Anterior cingulate cortex (tissue), 58 donors: Measurements from ENCODE around the gene FYCO1.

ENCODE experiments used
- DNase-seq, 58 donors: peaks; one replicate each; lab custom pipeline; 2025; lab: John Stamatoyannopoulos, UW

Gene FYCO1

DNA sequence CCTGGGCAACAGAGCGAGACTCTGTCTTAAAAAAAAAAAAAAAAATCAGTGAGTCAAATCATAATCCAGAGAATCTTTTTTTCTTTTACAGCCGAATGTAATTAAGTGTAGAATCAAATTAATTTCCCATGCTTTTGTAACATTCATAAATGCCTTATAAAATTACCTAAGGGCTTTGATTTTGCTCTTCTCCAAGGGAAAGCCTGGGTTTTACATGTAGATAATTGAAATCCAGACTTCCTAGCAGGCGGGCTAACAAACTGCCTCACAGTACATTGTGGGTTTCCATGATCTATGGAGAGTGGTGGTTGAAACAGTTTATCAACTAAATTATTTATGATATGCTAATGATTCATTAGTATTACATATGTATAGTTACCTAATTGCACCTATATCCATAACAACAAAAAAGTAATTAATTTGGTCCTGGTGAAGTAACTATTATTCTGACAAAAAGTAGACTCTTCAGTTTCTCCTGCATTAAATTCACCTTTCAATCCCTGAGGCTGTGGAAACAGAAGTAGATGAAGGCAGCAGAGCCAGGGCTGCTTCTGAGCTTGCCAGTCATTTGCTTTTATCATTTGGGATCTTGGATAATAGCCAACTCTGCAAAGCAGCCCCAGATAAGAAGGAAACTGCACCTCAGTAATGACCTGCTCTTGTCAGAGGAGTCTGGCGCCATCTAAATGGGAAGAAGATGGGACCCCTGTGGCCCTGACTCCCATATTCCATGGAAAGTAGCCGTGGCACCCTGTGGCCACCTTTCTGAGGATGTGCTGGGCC lies 99.7 kb downstream of the FYCO1 start:
- no peak for DNase-seq

DNA sequence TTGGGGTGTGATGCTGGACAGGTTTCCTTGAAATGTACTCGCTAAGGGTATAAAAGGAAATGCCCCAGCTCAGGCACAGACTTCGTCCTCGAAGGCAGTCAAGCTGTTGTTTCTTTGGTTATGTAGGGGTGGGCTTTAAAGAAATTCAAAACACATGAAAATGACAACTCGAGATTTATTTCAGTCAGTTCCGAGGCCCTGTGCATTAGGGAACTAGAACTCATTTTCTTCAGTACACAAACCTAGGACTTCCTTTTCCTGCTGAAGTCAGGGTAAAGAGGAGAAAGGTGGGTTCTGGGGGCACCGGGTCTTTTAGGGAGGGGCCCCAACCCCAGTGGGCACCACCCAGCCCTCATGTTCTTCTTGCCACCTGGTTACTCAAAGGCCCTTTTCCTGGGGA lies 101.6 kb downstream of the FYCO1 start:
- DNase-seq: no peak

DNA sequence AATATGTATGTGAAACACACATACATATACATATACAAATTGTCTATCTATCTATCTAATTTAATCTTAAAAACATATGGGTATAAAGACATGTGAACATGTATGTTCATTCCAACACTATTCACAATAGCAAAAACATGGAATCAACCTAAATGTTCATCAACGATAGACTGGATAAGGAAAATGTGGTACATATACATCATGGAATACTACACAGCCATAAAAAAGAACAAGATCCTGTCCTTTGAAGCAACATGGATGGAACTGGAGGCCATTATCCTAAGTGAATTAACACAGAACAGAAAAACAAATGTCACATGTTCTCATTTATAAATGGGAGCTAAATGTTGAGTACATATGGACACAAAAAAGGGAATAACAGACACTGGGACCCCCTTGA lies 103.5 kb downstream of the FYCO1 start:
- no peak for DNase-seq

DNA sequence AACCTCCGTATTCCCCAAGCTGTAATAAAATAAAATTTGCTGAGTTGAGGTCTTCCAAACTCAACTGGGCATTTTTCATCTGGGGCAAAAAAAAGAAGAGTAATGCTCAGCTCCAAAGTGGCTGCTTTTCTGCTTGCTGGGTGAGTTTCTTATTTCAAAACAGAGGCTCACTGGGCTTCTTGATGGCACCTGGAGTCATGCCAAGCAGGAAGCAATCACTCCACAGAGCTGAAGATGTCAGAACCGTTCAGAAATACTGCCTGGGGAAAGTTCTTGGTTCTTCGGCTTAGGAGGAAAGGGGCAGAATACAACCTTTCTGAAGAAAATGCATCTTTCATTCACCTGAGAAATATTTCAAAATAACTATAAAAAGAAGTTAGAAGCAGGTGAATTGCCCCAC lies 105.2 kb downstream of the FYCO1 start:
- DNase-seq: no peak

DNA sequence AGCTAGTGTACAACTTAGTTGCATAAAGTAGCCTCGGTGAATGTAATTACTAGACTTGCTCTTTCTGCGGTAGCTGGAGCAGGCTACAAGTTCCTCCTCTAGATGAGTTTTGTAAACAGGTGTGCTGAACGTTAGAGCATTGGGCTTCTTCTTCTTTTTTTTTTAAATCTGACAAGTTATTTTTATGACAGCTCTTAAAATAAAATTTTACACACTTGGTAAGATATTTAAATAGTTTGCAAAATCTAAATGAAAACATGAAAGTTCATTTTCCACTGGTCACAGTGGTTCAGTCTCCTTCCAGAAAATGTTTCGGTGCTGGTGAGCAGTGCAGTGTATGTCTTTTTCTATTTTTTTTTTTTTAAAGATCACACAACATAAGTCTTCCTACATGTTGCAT lies 106.3 kb downstream of the FYCO1 start:
- DNase-seq: no peak

DNA sequence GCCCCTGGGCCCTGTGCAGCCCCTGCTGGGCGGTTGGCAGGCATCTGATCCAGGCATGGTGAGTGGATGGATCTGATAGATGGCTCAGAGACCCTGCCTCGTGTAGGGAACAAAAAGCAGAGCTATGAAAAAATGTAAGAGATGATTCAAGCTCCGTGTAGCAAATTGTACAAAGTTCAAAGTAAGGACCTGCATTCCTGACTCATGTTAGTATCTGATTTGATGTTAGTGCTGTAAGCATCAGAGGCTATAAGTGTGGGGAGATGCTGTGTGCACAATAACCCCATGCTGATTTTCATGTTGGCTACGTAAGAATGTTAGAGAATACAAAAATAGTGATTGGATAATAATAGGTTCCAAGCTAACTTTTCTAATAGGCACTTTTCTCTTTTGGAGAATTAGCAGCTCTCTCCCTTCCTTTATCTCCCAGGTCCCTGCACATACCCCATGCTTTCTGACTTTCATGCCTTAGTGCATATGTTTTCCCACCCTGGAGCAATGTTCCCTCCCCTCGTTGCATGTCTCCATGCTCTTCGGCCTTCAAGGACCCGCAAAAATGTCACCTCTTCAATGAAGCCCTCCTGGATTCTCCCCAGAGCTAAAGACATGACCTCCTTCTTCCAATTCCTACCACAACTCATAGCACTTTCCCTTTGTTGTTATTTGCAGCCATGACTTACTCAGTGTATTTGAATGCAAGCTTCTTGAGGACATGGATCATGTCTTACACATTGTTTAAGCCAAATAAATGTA lies 107.7 kb downstream of the FYCO1 start:
- no peak for DNase-seq

DNA sequence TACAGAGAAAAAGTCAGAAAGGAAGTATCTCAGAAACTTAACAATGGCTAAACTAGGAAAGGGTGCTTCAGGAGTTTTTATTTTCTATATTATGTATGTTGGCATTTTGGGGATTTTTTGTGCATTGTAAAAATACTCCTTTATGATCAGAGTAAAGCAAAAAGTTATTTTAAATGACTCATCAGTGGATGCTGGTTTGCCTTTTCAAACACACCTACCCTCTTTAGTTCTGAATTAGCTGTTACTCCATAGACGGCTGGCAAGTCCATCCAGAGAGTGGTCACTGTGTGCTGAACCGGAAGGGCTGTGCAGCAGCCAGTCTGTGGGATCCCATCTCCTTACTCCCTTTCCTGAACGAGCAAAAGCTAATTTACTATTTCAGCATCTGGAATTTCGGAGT lies 108.3 kb downstream of the FYCO1 start:
- no peak for DNase-seq

DNA sequence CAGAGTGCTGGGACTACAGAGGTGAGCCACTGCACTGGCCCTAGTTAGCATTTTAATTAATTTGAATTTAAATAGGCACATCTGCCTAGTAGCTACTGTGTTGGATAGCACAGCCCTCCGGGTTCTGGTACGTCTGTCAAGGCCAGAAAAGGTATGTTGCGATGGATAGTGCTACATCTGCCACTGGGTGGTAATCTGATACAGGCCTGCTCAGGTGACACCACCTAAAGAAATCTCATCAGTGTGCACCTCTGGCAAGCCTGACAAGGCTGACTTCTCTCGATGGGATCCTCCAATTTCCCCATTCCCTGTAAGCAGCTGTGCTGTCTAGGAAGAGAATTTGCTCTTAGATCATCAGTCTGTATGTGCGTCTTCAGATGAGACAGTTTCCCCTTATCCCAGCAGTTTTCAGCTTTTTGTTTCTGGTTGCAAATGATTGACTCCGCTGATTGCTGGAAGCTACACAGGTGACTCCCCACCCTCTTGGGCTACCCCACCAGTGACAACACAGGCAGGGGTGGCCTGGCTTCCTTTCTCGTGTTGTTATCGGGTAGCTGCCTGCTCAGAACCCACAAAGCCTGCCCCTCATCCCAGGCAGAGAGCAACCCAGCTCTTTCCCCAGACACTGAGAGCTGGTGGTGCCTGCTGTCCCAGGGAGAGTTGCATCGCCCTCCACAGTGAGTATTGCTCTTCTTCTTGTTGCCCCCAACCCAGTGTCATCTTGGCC lies 109.5 kb downstream of the FYCO1 start, which contains the start of gene CCR9:
TSS of gene CCR9 (plus strand) at position 565 of the 727 bp plus-strand sequence. CDS start 8,391 bp downstream, outside the sequence.
- DNase-seq: no peak

DNA sequence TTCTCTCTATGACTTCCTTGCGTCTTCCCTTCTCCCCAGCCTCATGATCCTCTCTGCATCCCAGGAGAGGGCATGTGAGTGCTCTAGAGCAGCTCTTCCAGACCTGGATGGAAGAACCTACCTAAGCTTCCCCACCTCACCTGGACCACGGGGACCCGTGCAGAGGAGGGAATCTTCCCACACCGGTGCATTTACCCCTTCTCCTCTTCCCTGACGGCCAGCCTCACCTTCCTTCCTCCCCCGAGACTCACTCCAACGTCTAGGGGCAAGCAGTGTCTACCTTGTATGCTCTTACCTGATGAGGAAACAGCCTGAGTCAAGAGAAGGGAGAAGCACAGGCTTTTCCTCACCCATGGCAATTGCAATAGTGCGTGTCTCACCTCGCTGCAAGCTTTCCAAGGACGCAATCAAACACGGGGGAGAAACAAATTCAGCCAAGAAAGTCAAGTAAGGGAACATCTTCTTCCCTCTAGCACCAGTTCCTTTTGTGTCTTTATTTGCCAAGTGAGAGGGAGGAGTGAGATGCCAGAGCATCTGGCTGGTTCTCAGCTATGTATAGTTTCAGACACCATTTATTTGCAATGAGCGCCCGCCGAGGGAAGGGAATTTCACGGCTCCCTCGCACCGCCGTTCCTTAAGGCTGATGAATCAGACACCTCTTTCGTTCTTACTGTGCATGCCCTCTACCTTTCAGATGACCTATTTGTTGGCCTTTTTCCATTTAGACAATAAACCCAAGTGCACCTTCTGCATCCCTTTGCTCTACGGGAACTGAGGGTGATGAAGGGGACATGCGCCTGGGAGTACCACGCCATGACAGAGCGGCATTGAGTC lies 111.0 kb downstream of the FYCO1 start:
- DNase-seq: peak in 37 of 58 donors; percentile 6 to 81 (median 36)

DNA sequence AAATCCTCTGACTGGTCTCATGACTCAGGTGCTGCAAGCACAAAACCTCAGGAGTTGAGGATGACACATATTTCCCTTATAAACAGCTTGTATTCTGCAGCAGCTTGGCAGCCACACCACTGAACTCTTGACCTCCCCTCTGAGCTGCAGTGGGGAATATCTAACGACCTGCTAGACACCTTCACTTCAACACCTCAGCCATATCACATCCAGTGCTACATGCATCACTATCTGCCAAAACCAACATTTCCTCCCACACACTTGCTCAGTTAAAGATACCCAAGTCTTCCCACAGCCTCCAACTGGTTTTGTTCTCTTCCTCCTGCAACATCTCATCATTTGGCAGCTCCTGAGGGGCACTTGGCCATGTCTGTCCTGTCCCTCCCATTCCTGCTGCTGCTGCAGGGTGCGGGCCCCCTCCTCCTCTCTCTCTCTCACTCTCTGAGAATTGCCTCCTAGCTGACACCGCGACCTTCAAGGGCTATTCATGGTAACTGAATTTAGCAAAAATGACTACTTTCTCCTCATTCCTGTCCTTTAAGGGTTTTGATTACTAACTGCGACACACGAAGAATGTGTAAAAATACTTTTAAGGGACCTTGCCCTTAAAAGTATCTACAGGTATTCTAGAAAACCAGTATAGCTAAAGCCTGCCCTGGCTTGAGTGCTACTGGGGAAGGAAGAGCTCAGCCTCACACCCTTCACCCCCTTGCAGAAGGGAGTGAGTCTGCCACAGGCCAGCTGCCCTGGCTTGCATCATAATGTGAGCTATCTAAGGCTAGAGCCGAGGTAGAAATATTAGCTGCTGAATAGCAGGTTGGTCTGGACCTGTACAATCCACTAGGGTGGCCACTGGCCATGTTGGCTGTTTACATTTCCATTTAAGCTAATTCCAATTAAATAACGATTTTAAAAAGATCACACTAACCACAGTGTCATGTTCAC lies 114.3 kb downstream of the FYCO1 start:
- peak in 10 of 58 donors; percentile 8 to 55 (median 18) for DNase-seq

DNA sequence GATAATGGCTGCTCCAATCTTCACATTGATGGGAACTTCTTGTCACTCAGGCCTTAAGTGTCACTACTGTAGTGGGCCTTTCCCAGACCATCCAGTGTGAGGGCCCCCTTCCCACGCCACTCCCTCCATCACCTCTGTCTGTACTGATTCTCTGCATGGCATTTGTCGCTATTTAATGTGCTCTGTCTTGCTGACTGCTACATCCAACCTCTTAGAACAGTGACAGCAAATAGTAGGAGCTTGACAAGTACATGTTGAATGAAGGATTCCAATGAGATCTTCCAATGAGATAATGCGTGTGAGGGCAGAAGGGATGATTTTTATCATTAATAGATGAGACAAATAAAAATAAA lies 114.9 kb downstream of the FYCO1 start:
- DNase-seq: no peak

DNA sequence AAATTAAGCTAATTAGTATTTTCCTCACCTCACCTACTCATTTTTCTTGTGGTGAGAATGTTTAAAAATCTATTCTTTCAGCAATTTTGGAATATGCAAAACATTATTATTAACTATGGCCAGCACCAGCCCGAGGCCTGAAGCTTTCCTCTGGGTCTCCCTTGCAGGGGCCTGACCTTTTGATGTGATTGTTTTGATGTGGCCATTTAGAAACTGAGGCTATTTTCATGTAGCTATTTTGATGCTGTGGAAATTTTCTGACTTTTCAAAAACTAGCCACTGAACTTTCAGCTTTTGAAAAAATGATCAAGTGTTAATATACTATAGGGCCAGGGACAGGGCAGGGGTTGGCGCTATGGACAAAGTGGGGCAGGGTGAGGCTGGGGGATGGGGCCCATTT lies 117.5 kb downstream of the FYCO1 start:
- no peak for DNase-seq

DNA sequence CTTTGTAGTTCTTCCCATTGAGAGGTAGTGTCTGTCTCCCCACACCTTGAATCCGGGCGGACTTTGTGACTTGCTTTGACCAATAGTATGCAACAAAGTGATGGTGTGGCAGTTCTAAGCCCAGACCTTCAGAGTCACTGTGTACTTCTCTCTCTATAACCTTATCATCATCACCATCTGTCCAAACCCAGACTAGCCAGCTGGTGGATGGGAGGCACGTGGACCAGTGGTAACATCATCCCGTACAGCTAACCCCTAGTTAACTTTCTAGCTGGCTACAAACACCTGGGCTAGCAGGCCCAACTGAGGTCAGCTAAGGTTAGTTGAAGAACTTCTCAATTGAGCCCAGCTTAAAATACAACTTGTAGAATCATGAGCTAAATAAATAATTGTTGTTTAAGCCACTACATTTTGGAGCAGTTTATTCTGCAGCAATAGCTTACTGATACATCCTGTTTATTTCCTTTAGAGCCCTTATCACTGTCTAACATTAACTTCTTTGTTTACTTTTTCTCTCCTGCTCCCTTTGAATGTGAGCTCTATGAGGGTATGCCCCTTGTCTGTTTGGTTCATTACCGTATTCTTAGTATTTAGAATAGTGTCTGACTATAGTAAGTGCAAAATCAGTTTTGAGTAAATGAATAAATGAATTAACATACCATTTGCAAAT lies 120.8 kb downstream of the FYCO1 start:
- no peak for DNase-seq

DNA sequence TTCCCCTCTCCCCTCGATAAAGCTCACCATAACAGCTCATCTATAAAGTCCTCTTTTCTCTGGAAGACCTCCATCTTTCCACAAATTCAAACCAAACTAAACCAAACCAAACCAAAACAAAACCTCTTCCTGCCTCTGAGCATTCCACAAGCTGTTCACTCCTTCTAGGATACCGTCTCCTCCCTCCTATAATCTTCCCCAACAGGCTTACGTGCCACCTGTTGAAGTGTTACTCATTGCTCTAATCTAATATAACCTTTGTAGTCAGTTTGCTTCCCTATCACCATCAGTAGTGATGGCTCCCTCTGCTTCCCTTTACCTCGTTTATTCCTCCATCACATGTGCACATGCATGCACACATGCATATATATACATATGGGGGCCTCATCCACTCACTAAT lies 122.0 kb downstream of the FYCO1 start:
- no peak for DNase-seq

DNA sequence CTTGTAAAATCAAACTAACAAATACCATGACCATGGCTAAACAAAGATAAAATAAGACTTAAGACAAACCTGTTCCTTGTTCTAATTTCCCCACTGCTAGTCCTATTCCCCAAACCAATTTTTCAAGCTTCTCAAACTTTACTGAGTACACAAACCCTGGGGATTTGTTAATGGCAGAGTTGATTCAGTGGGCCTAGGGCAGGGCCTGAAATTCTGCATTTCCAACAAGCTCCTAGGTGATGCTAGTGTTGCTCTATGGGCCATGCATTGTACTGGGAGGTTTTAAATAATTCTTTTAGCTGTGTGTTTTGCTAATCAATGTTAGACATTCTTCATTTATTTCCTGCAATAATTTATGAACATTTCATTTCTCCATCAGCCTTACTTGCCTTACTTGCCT lies 122.6 kb downstream of the FYCO1 start:
- no peak for DNase-seq

DNA sequence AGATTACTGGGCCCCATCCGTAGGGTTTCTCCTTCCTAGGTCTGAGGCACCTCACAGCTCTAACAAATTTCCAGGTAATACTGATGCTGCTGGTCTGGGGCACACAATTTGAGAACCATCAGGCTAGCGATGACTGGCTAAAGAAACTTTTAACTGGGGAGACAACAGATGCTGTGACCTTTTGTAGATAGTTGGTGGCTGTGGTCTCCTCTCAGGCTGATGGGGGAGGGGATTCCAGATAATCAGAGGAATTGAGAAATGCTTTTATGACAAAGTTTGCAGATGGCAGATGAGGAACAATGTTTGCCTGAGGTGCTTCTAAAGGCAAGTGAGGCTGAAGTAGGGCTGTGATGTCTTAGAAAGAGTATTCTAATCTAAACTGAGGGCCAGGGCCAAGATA lies 123.1 kb downstream of the FYCO1 start:
- no peak for DNase-seq

DNA sequence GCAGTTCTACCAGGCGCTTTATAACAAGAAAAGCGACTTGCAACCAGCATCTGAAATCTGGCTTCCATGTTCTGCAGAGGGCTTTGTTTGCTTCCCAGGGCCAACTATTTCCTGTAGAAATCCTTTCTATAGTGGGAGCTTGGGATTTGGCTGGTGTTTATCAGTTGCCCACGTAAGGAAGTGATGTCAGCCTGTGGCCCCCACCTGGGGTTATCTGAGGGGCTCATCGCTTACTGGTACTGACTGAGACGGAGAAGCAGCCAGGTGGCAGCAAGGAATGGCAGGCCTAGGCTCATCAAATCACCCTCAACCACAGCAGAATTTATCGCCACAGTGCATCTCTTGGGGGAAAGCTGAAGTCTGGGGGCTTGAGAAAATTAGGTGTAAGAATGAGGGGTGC lies 123.8 kb downstream of the FYCO1 start:
- DNase-seq: no peak

DNA sequence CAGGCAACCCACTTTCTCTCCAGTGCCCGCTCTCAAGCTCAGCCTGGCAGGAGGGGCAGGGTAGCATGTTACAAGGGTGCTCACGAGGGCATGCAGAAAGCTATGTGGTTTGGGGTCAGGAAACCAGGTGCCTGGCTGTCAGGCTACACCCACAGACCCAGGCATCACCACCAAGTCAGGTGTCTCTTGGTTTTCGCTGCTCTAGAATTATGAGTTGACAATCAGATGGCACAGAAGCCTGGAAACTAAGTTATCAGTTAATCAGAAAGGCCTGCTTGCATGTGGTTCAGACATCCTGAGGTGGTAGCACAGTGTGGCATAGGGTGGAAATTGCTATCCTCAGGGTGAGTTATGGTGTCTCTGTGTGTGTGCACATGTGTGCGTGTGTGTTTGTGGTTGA lies 125.5 kb downstream of the FYCO1 start:
- DNase-seq: no peak

DNA sequence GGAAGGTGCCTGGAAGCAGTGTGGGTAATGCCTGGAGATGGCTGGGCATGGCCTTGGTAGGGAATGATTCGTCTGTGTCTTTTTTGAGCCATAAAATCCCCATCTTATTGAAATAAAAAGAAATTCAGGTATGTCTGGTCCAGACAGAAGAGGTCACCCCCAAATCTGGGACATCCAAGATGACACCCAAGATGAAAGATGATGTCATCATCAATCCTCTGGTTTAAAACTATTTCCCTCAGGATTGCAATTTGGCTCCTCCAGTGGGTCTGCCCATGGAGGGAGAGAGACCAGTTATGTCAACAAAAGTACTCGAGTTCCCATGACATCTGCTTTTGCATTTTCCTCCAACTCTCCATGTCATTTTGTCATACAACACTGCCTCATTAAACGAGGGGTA lies 126.0 kb downstream of the FYCO1 start:
- DNase-seq: no peak
